Mucosa of descending colon (tissue), 3 donors: ENCODE results near the gene C2orf81. TPM values are rescaled to one million over a fixed set of nuclear protein-coding genes. Genes with fewer than 3 reads are reported as not detected.

ENCODE experiments used
- ATAC-seq: fragments of 200-7000 bp; cut with Tn5 transposase; one replicate; pipeline ENCODE4 v1.9.1; 2020; ENCODE audit warnings: mild to moderate bottlenecking, moderate library complexity
- DNase-seq, 3 donors: peaks; one replicate each; pipeline ENCODE4 v3.0.0-alpha.2; 2020
- H3K36me3 ChIP-seq: fragments of 200-600 bp; one replicate; pipeline ENCODE4 v1.8.0; 2021; ENCODE audit warnings: low read depth, mild to moderate bottlenecking
- H3K4me1 ChIP-seq: fragments of 200-600 bp; one replicate; pipeline ENCODE4 v1.8.0; 2021; ENCODE audit warnings: low read depth, mild to moderate bottlenecking
- H3K4me3 ChIP-seq: fragments of 200-600 bp; one replicate; pipeline ENCODE4 v1.8.0; 2021; ENCODE audit warnings: mild to moderate bottlenecking
- H3K9me3 ChIP-seq: fragments of 200-600 bp; one replicate; pipeline ENCODE4 v1.8.0; 2021; ENCODE audit warnings: mild to moderate bottlenecking
- intact Hi-C, 2 donors: fragments of 100-400 bp; cut with DNase I in 1 of 2; cut with micrococcal nuclease in 1 of 2; formaldehyde crosslinking; loops; one replicate each; pipeline versions ENCODE4 v1.11.0 to v1.11.1; 2022; cut with DNase I, micrococcal nuclease
- total RNA-seq, 3 donors: library from RNA; stranded (reverse); fragmentation: NEBNext Ultra II Directional in 2 of 3; extraction: Animal tissue kit (Norgen Biotek cat#: 25700) in 2 of 3; gene quantifications; one replicate each; pipeline versions ENCODE4 v1.2.1 to v1.2.4, GENCODE V29; 2021 to 2023
- TF ChIP-seq, protein P1 (sequence below): fragments of 200-600 bp; IDR thresholded peaks from one replicate; pipeline ENCODE4 v1.8.0; 2022; ENCODE audit warnings: antibody characterized with exemption, mild to moderate bottlenecking
- donor health status: DM: no; HTN: no; CAD: no; lungs with moderate emphysema.
- donor health status: DM: no; HTN: no; CAD: no.
- donor health status: DM: no; HTN: yes; CAD: no.

Gene C2orf81
- total RNA-seq, 3 donors from 2014 or later, result 0.53 to 2.3 (median 1.9) TPM

DNA sequence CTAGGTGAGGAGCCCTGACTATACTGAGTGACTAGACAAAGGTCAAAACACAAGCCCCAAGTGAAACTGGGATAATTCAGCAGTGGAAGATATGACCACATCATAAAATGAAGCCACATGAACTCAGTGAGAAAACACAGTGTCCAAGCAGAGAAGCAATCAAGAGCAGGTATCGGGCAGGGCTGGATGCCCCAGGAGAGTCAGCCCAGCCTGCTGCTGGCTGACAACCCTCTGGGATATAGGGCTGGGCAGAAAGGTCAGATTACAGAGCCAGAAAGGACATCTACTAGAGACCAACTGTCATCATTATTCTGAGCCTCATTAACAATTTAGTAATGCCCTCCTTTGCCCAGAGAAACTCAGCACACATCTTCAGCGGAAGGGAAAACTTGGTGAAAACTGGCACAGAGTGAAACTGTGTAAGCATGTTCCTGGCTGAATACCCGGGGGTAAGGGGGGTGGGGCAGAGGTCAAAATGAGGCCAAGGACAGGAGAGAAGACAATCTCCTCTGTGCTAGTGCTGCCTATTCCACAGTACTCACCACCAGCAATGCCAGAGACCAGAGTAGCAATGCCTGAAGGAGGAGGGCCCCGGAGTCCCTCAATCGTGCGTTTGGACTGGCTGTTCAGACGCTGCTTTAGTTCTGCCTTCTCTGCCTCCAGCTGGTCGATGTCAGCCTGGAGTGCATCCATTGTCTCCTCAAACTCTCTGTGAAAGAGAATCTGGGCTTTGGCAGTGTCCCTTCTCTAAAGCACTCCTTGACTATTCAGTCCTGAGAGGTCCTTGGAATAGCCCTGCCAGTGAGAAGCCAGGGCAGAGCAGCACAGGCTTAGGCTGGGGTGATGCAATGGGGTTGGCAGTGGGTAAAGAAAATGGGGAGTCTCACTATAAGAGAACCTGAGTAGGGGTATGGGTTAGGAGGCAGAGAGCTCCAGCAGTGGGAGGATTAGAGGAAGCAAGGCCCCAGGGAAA is 56.6 kb downstream of the C2orf81 start:
- DNase-seq, result no peak
- TF ChIP-seq, protein P1, sequence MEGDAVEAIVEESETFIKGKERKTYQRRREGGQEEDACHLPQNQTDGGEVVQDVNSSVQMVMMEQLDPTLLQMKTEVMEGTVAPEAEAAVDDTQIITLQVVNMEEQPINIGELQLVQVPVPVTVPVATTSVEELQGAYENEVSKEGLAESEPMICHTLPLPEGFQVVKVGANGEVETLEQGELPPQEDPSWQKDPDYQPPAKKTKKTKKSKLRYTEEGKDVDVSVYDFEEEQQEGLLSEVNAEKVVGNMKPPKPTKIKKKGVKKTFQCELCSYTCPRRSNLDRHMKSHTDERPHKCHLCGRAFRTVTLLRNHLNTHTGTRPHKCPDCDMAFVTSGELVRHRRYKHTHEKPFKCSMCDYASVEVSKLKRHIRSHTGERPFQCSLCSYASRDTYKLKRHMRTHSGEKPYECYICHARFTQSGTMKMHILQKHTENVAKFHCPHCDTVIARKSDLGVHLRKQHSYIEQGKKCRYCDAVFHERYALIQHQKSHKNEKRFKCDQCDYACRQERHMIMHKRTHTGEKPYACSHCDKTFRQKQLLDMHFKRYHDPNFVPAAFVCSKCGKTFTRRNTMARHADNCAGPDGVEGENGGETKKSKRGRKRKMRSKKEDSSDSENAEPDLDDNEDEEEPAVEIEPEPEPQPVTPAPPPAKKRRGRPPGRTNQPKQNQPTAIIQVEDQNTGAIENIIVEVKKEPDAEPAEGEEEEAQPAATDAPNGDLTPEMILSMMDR, result no peak

More for the DNA sequence above, 56.6 kb downstream of the C2orf81 start:
- intact Hi-C loops, result no loop called here
- Histone ChIP-seq H3K9me3 (no peaks in the 10 kb centered on the region), H3K36me3 (peaks cover 23% of the 10 kb centered on the region), H3K4me3 (no peak overlapping the region), H3K4me1 (no peaks in the 10 kb centered on the region)
- peak; percentile 54 for ATAC-seq

Other genes with a start within 250 kb of the C2orf81 start
- gene MOB1A, start 242.7 kb downstream of the C2orf81 start, total RNA-seq, result 100 to 1,000 TPM; 117 to 129 (median 124) TPM
- gene MTHFD2, start 223.0 kb downstream of the C2orf81 start, total RNA-seq, result 10 to 100 TPM; 18.6 to 42.2 (median 19.3) TPM
- gene SLC4A5, start 78.2 kb downstream of the C2orf81 start, total RNA-seq, result 1 to 10 TPM; 2.1 to 3.1 (median 2.1) TPM
- gene DCTN1, start 41.3 kb downstream of the C2orf81 start, total RNA-seq, result 100 to 1,000 TPM; 114 to 159 (median 116) TPM
- gene WDR54, start 111 bp upstream of the C2orf81 start, total RNA-seq, result 1 to 10 TPM; 4.0 to 4.8 (median 4.5) TPM
- gene RTKN, start 20.3 kb upstream of the C2orf81 start, total RNA-seq, result 10 to 100 TPM; 49.2 to 60.7 (median 49.7) TPM
- gene INO80B, start 33.5 kb upstream of the C2orf81 start, total RNA-seq, result 10 to 100 TPM; 25.0 to 36.5 (median 32.3) TPM
- 10 to 100 TPM; 51.1 to 60.6 (median 56.1) TPM for gene WBP1, start 36.8 kb upstream of the C2orf81 start, total RNA-seq
- 10 to 100 TPM; 45.7 to 64.0 (median 52.7) TPM for gene MOGS, start 43.8 kb upstream of the C2orf81 start, total RNA-seq
- 10 to 100 TPM; 48.2 to 63.6 (median 57.1) TPM for gene MRPL53, start 51.1 kb upstream of the C2orf81 start, total RNA-seq
- gene CCDC142, start 61.4 kb upstream of the C2orf81 start, total RNA-seq, result 10 to 100 TPM; 22.6 to 36.5 (median 28.5) TPM
- 10 to 100 TPM; 27.2 to 34.1 (median 30.9) TPM for gene TTC31, start 61.5 kb upstream of the C2orf81 start, total RNA-seq
- 1 to 10 TPM; 1.0 to 1.5 (median 1.5) TPM for gene LBX2, start 78.0 kb upstream of the C2orf81 start, total RNA-seq
- 10 to 100 TPM; 20.3 to 29.1 (median 22.3) TPM for gene PCGF1, start 86.1 kb upstream of the C2orf81 start, total RNA-seq
- gene TLX2, start 92.8 kb upstream of the C2orf81 start, total RNA-seq, result 1 to 10 TPM in 1 of 3 donors, under 1 TPM in 2; 0.17 to 1.6 (median 0.51) TPM
- gene DQX1, start 104.6 kb upstream of the C2orf81 start, total RNA-seq, result 10 to 100 TPM; 17.9 to 58.3 (median 22.2) TPM
- gene AUP1, start 108.1 kb upstream of the C2orf81 start, total RNA-seq, result 100 to 1,000 TPM; 108 to 179 (median 129) TPM
- gene HTRA2, start 108.3 kb upstream of the C2orf81 start, total RNA-seq, result 10 to 100 TPM; 22.2 to 37.1 (median 23.3) TPM
- gene LOXL3, start 132.3 kb upstream of the C2orf81 start, total RNA-seq, result 1 to 10 TPM; 2.2 to 6.9 (median 4.4) TPM
- 10 to 100 TPM; 16.5 to 18.9 (median 18.5) TPM for gene DOK1, start 133.1 kb upstream of the C2orf81 start, total RNA-seq
- gene M1AP, start 226.7 kb upstream of the C2orf81 start, total RNA-seq, result under 1 TPM; 0.19 to 0.43 (median 0.31) TPM
- 1 to 10 TPM; 3.9 to 5.7 (median 4.4) TPM for gene SEMA4F, start 232.6 kb upstream of the C2orf81 start, total RNA-seq